Right forelimb (tissue), 1 donor: ENCODE results near the gene MDN1.
"Not testable (repeated sequence)": the region's sequence is repeated elsewhere in the genome, so short reads cannot be mapped to it uniquely, and the experiment has no call there.

Experiments
- DNase-seq: peaks from one replicate; pipeline ENCODE4 v3.0.0-alpha.2; 2018

The MDN1 gene

GRCh38 chr6:89818977-89819335 lies 638 bp downstream of the MDN1 start:
- DNase-seq: peak; percentile 49

- DNase-seq: no peak
Observed at GRCh38 chr6:89817481-89817880, 2.1 kb downstream of the MDN1 start.

GRCh38 chr6:89813422-89813821 lies 6.2 kb downstream of the MDN1 start:
- not testable (repeated sequence) for DNase-seq

- no peak for DNase-seq
Observed at GRCh38 chr6:89807581-89807980, 12.0 kb downstream of the MDN1 start.

- DNase-seq: no peak
Observed at GRCh38 chr6:89805814-89806371, 13.7 kb downstream of the MDN1 start.

- DNase-seq: no peak
Observed at GRCh38 chr6:89803271-89803670, 16.3 kb downstream of the MDN1 start.

GRCh38 chr6:89799756-89800155 lies 19.8 kb downstream of the MDN1 start:
- no peak for DNase-seq

- no peak for DNase-seq
Observed at GRCh38 chr6:89799096-89799495, 20.5 kb downstream of the MDN1 start.

- no peak for DNase-seq
Observed at GRCh38 chr6:89797317-89797716, 22.3 kb downstream of the MDN1 start.

GRCh38 chr6:89794324-89794723 lies 25.3 kb downstream of the MDN1 start:
- DNase-seq: no peak

GRCh38 chr6:89793586-89793985 lies 26.0 kb downstream of the MDN1 start:
- DNase-seq: no peak

- no peak for DNase-seq
Observed at GRCh38 chr6:89792881-89793280, 26.7 kb downstream of the MDN1 start.

- DNase-seq: no peak
Observed at GRCh38 chr6:89790403-89790802, 29.2 kb downstream of the MDN1 start.

GRCh38 chr6:89789980-89790379 lies 29.6 kb downstream of the MDN1 start:
- DNase-seq: no peak

- DNase-seq: no peak
Observed at GRCh38 chr6:89787660-89788328, 31.8 kb downstream of the MDN1 start.

GRCh38 chr6:89786970-89787369 lies 32.6 kb downstream of the MDN1 start:
- DNase-seq: no peak

- DNase-seq: no peak
Observed at GRCh38 chr6:89784838-89785237, 34.8 kb downstream of the MDN1 start.

GRCh38 chr6:89783293-89783692 lies 36.3 kb downstream of the MDN1 start:
- not testable (repeated sequence) for DNase-seq

- no peak for DNase-seq
Observed at GRCh38 chr6:89782222-89782621, 37.4 kb downstream of the MDN1 start.

GRCh38 chr6:89781070-89782034 lies 38.2 kb downstream of the MDN1 start:
- no peak for DNase-seq

- DNase-seq: no peak
Observed at GRCh38 chr6:89777455-89777854, 42.1 kb downstream of the MDN1 start.

GRCh38 chr6:89776583-89777233 lies 42.9 kb downstream of the MDN1 start:
- DNase-seq: no peak

GRCh38 chr6:89775150-89775549 lies 44.4 kb downstream of the MDN1 start:
- DNase-seq: no peak
